ENCODE results near the gene CYP1B1. TPM values are rescaled to one million over a fixed set of nuclear protein-coding genes. Genes with fewer than 3 reads are reported as not detected.

The CYP1B1 gene
- total RNA-seq, 1 donor from 2014 or later: 54.5 TPM

DNA sequence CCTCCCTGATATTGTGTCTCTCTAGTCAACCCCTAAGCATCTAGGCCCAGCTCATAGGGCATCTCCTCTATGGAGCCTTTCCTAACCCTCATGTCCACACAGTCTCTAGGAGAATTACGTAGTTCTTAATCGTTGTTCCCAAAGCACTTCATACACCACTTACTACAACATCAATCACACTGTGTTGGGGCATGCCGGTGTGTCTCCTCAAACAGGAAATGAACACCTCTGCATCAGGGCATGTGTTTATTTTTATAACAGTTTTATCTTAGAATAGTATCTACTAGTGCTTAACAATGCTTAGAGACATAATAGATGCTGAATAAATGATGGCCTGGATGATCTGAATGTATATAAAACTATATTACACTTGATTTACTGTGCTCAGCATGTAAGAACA lies 19.7 kb downstream of the CYP1B1 start:
- TF ChIP-seq, protein P1, sequence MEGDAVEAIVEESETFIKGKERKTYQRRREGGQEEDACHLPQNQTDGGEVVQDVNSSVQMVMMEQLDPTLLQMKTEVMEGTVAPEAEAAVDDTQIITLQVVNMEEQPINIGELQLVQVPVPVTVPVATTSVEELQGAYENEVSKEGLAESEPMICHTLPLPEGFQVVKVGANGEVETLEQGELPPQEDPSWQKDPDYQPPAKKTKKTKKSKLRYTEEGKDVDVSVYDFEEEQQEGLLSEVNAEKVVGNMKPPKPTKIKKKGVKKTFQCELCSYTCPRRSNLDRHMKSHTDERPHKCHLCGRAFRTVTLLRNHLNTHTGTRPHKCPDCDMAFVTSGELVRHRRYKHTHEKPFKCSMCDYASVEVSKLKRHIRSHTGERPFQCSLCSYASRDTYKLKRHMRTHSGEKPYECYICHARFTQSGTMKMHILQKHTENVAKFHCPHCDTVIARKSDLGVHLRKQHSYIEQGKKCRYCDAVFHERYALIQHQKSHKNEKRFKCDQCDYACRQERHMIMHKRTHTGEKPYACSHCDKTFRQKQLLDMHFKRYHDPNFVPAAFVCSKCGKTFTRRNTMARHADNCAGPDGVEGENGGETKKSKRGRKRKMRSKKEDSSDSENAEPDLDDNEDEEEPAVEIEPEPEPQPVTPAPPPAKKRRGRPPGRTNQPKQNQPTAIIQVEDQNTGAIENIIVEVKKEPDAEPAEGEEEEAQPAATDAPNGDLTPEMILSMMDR (IDR thresholded peaks at IDR 0.05; ENCODE audit: unreplicated experiment): no peak
- no peaks in the 10 kb centered on the region for H3K36me3 Mint-ChIP-seq

DNA sequence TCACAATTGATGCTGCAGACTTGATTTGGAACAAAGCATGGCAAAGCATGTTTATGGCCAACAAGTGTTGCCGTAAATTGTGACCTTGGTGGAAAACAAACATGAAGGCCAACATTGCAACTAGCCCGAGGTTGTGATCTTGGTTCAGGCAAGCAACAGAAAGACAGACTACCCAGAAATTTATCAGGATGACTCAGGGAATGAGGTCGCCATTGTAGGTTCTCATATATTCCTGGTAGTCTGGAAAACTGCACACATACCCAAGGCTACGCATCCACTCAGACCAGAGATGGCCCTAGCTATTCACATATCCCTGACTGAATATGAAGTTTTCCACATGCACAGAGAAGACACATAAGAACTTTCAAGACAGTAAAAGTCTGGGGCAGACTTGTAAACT lies 30.1 kb downstream of the CYP1B1 start:
- H3K4me1 Mint-ChIP-seq: no peaks in the 10 kb centered on the region
- H3K27ac Mint-ChIP-seq: no peak overlapping the region
- no peaks in the 10 kb centered on the region for H3K27me3 Mint-ChIP-seq (ENCODE audit: low read depth)
- peaks cover 33% of the 10 kb centered on the region for H3K9me3 Mint-ChIP-seq
- TF ChIP-seq, protein P1 (IDR thresholded peaks at IDR 0.05; ENCODE audit: unreplicated experiment): no peak
- no peak overlapping the region for H3K4me3 Mint-ChIP-seq
- peaks cover 6% of the 10 kb centered on the region for H3K36me3 Mint-ChIP-seq
- no peak for DNase-seq (ENCODE audit: low spot score in 2 of 2, unreplicated experiment in 2 of 2)

More for the DNA sequence above, 19.7 kb downstream of the CYP1B1 start:
- no peak for DNase-seq (ENCODE audit: low spot score in 2 of 2, unreplicated experiment in 2 of 2)
- no peak overlapping the region for H3K27ac Mint-ChIP-seq
- no peaks in the 10 kb centered on the region for H3K4me1 Mint-ChIP-seq
- H3K9me3 Mint-ChIP-seq: no peaks in the 10 kb centered on the region
- no peaks in the 10 kb centered on the region for H3K27me3 Mint-ChIP-seq (ENCODE audit: low read depth)
- H3K4me3 Mint-ChIP-seq: no peak overlapping the region

DNA sequence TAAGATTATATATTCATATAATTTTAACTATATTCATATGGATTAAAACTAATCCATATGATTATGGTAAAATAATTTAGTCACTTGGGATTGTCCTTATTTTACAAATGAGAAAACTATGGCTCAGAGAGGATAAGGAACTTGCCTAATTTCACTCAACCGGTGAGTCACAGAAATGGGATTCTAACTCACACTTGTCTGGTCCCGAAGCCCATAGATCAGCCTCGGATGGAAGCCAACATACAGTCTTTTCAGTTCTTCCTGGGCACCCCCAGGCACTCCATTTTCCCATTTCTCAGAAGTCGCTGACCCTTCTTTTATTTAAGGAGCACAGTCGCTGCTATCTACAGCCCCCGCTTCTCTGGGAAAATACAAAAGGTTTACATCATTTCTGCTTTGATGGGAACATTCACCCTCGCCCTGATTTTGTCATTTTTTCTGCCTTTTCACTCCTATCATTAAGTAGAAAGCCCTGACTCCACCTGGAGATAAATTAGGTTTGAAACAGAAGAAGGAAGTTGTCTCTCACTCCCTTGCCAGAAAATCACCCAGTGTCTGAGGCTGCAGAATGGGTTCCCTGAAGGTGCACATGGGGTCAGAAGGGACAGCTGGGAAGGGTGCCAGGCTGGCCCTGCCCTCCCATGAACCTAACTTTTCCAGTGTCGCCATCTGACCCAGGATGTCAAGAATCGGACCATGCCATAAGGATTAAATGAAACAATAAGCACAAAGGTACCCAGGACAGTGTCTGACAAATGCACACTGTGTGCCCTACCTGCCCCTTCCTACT lies 36.6 kb downstream of the CYP1B1 start:
- Mint-ChIP-seq H3K27me3 (ENCODE audit: low read depth) (peaks cover 19% of the 10 kb centered on the region), H3K36me3 (peaks cover 6% of the 10 kb centered on the region), H3K4me3 (no peak overlapping the region), H3K27ac (no peak overlapping the region), H3K4me1 (peaks cover 16% of the 10 kb centered on the region), H3K9me3 (peaks cover 34% of the 10 kb centered on the region)
- no peak for DNase-seq (ENCODE audit: low spot score in 2 of 2, unreplicated experiment in 2 of 2)
- TF ChIP-seq, protein P1 (IDR thresholded peaks at IDR 0.05; ENCODE audit: unreplicated experiment): no peak

DNA sequence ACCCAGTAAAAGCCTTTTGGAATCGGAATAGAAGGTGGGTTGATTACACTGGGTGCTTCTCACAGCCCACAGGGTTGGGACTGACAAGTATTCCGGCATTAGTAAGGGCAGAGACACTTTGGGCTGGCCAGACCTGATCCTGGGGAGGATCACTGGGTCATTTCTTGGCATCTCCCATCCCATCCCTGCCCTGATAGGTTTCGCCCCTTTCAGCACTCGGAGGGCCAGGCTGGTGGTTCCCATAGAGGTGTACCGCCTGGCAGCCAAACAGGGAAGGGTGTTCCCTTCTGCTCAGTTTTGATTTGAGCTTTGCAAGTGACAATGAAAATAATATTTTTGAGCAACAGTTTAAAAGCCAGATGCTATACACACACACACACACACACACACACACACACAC lies 37.3 kb downstream of the CYP1B1 start:
- Mint-ChIP-seq H3K4me3 (peak overlapping the region; percentile 65), H3K27me3 (ENCODE audit: low read depth) (peaks cover 19% of the 10 kb centered on the region), H3K36me3 (peaks cover 6% of the 10 kb centered on the region), H3K27ac (no peak overlapping the region), H3K4me1 (peaks cover 16% of the 10 kb centered on the region), H3K9me3 (peaks cover 31% of the 10 kb centered on the region)
- TF ChIP-seq, protein P1 (IDR thresholded peaks at IDR 0.05; ENCODE audit: unreplicated experiment): no peak
- DNase-seq (ENCODE audit: low spot score in 2 of 2, unreplicated experiment in 2 of 2): no peak

DNA sequence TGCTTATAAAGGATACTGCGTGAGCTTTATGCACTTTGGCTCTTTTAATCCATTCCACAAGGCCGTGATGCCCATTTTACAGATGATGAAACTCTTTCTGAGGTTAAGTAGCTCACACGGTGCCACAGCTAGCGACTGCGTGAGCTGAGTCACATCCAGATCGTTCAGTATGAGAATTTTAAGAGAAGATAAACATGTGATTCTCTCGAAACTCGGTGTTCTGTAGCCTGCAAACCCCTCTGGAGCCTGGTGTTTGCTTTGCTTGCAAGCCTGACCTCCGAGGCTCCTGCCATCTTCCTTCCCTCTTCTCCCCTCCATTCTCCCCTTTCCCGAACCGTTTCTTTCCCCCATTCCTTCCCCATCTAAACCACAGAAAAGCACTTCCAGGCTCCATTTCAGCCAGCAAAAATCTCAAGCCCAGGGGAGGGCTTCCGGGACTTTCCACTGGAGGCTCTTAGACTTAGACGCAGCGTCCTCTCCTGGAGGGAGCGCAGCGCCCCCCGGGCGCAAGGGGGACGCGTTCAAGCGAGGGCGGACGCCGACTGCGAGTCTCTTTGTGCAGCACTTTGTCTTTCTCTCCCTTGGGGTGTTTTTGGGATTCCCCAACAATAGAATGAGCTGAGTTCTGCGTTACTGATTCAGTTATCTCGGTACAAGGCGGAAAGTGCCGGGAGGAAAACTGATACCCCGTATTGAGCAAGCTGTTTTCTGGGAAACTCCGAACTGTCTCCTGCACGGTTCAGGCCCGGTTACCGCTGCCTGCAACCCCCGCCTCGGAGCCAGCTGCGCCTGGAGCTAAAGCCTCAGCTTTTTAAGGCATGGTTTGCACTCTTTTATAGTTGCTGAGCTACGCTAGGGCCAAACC lies 38.0 kb downstream of the CYP1B1 start:
- no peak for DNase-seq (ENCODE audit: low spot score in 2 of 2, unreplicated experiment in 2 of 2)
- TF ChIP-seq, protein P1 (IDR thresholded peaks at IDR 0.05; ENCODE audit: unreplicated experiment): no peak
- peak overlapping the region; percentile 6 for H3K27ac Mint-ChIP-seq

More for the DNA sequence above, 38.0 kb downstream of the CYP1B1 start:
- Mint-ChIP-seq H3K9me3 (peaks cover 24% of the 10 kb centered on the region), H3K36me3 (peaks cover 4% of the 10 kb centered on the region), H3K4me3 (peak overlapping the region; percentile 65), H3K4me1 (peaks cover 16% of the 10 kb centered on the region), H3K27me3 (ENCODE audit: low read depth) (peaks cover 19% of the 10 kb centered on the region)
